GM12865 (cell line): ENCODE measurements around the gene BLTP3B.

Experiments used
- DNase-seq: peaks from one replicate; pipeline ENCODE4 v3.0.0; 2010; ENCODE audit warnings: low read depth
- H3K4me3 ChIP-seq: 2 replicates; pipeline ENCODE4 v1.5.1; 2011; ENCODE audit warnings: mild to moderate bottlenecking, low read depth, low read length, control low read depth
- TF ChIP-seq, protein P1 (sequence below): IDR thresholded peaks from 2 replicates; pipeline ENCODE4 v1.5.1; 2011; ENCODE audit warnings: low read length, control low read depth, low read depth, inconsistent platforms; ENCODE audit not compliant: insufficient read depth; ENCODE audit errors: missing control alignments

Gene BLTP3B

DNA sequence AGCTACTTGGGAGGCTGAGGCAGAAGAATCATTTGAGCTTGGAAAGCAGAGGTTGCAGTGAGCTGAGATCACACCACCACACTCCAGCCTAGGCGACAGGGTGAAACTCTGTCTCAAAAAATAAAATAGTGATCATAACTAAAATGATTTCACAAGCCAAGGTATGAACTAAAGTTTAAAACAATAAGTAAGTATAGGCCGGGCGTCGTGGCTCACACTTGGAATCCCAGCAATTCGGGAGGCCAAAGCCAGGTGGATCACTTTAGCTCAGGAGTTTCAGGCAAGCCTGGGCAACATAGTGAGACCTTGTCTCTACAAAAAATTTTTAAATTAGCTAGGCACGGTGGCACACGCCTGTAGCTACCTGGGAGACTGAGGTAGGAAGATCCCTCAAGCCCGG is 27.4 kb downstream of the BLTP3B start:
- H3K4me3 ChIP-seq: no peak overlapping the region

DNA sequence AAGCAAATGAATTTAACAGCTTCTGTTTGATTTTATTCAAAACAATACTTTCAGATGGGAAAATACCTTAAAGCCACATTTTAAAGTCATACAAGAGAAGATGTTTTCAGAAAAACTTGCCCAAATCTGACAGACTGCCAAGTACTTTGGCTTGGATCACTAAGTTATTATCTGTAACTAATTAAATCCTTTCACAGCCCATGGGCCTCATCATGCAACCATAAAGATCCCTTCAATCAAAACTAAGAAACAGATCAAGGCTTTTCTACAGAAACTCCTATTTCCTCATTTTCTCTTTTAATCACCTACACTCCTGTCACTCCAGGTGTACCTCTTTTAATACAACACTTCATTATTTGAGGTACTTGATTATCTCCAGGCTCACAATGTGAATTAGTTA is 28.1 kb downstream of the BLTP3B start:
- TF ChIP-seq, protein P1, sequence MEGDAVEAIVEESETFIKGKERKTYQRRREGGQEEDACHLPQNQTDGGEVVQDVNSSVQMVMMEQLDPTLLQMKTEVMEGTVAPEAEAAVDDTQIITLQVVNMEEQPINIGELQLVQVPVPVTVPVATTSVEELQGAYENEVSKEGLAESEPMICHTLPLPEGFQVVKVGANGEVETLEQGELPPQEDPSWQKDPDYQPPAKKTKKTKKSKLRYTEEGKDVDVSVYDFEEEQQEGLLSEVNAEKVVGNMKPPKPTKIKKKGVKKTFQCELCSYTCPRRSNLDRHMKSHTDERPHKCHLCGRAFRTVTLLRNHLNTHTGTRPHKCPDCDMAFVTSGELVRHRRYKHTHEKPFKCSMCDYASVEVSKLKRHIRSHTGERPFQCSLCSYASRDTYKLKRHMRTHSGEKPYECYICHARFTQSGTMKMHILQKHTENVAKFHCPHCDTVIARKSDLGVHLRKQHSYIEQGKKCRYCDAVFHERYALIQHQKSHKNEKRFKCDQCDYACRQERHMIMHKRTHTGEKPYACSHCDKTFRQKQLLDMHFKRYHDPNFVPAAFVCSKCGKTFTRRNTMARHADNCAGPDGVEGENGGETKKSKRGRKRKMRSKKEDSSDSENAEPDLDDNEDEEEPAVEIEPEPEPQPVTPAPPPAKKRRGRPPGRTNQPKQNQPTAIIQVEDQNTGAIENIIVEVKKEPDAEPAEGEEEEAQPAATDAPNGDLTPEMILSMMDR: no peak
- no peak for DNase-seq
- H3K4me3 ChIP-seq: no peak overlapping the region

More for the DNA sequence above, 27.4 kb downstream of the BLTP3B start:
- TF ChIP-seq, protein P1: no peak
- no peak for DNase-seq

DNA sequence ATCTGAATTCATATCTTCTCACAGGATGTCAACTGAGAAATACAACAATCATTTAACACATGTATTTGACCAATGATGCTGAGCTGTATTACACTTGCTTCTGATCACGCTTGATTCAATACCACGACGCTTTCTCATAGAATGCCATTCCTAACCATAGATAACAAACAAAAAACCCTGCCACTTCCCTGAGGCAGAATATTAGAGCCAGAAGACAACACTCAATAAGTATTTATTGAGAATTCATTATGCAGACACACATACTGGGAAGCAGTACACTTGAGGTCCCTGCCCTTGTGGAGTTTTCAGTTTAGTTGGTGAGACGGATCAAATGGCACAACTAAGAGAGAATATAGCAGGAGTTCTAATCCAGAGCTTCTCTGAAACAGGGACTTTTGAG is 32.4 kb downstream of the BLTP3B start:
- no peak for DNase-seq
- H3K4me3 ChIP-seq: no peak overlapping the region
- TF ChIP-seq, protein P1: no peak

DNA sequence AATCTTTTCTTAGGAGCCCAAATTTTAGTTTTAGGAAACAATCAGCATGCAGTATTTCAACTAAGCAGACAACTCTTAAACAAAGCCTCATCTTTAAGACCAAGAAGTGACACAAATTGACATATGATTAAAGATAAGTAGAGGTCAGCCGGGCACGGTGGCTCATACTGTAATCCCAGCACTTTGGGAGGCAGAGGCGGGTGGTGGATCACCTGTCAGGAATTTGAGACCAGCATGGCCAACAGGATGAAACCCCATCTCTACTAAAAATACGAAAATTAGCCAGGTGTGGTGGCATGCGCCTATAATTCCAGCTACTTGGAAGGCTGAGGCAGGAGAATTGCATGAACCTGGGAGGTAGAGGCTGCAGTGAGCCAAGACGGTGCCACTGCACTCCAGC is 35.8 kb downstream of the BLTP3B start:
- TF ChIP-seq, protein P1: no peak
- no peak for DNase-seq
- no peak overlapping the region for H3K4me3 ChIP-seq

DNA sequence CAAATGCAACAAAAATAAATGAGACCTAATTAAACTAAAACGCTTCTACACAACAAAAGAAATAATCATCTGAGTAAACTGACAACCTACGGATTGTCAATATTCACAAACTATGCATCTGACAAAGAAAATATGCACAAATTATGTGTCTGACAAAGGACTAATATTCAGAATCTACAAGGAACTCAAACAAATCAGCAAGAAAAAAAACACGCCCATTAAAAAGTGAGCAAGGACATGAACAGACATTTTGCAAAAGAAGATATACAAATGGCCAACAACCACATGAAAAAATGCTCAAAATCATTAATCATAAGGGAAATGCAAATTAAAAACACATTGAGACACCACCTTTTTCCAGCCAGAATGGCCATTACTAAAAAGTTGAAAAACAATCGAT is 37.0 kb downstream of the BLTP3B start:
- no peak for DNase-seq
- TF ChIP-seq, protein P1: no peak
- no peak overlapping the region for H3K4me3 ChIP-seq

DNA sequence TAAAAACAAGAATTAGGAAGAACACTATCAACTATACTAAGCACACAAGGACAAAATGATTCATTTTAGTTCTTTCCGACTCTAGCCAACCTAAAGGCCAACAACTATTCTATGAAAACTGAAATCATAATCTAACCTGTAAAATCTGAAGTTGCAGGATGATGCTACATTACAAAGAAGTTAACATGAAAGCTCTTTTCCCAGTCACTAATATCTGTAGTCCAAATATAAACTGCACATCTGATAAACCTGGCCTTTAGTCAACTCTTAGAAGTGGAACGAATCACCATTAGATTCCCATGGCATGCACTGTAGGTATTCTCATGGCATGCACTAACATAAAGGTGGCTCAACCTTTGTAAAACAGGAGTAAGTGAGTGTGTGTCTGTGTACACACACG is 41.7 kb downstream of the BLTP3B start:
- no peak for DNase-seq
- H3K4me3 ChIP-seq: no peak overlapping the region
- TF ChIP-seq, protein P1: no peak
